Hair follicle dermal papilla cell (primary cell): Measurements from ENCODE around the gene ANXA3. TPM values are rescaled to one million over a fixed set of nuclear protein-coding genes. Genes with fewer than 3 reads are reported as not detected.

Experiments
- small RNA-seq: library from RNA; depleted of rRNA; stranded (forward); fragments of <200 nt; gene quantifications from one replicate; pipeline ENCODE3, GENCODE V24; 2012
- total RNA-seq: library from RNA; depleted of rRNA; stranded (reverse); fragments of >200 nt; gene quantifications from 2 replicates; pipeline ENCODE4 v1.2.3, GENCODE V29; 2012

Gene ANXA3
- 1.8 and 4.7 TPM in 2 replicates for total RNA-seq

DNA sequence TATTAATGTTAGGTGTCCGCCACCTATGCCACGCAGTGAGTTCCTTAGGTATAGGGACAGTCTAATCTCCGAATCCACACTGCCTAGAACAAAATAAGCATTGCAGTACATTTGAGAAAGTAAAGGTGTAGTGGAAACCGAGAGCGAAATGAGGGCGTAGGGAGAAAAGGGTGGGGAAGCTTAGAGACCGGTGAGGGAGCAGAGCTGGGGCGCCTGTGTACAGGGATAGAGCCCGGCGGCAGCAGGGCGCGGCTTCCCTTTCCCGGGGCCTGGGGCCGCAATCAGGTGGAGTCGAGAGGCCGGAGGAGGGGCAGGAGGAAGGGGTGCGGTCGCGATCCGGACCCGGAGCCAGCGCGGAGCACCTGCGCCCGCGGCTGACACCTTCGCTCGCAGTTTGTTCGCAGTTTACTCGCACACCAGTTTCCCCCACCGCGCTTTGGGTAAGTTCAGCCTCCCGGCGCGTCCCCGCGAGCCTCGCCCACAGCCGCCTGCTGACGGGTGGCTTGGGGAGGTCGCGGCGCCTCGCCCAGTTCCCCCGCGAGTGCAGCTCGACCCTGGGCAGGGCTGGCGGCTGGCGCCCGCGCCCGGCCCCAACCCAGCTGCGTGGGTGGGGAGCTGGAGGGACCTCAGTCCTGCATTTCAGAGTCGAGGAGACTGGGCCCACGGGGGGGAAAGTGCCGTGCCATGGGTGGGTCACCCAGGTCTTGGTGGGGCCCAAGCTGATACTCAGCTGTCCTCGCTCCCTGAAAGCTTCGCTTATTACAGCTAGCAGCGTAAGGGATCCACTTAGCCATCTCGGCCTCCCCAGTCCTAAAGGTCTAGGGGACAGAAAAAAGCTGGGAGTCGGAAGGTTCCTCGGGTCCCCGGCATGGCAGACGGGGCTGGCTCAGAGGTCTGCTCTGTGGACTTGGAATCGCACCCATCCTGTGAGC is at the start of gene ANXA3:
TSS of gene ANXA3 (plus strand) at position 351 of the 932 bp plus-strand sequence. CDS start 2,704 bp downstream, outside the sequence.

Small RNAs within 50 kb of the gene (small RNA-seq; reads per million reads assigned to genes)
- not detected for gene HIGD1AP13
- gene RF00019 = not detected

Other genes with a start within 250 kb of the ANXA3 start
- 171 and 249 TPM in 2 replicates for gene BMP2K, start 224.6 kb downstream of the ANXA3 start, total RNA-seq